NT2/D1 (cell line): ENCODE data around the gene TTBK1.

ENCODE experiments used
- SUZ12 ChIP-seq: IDR thresholded peaks from 2 replicates; pipeline ENCODE4 v1.6.1; 2011; ENCODE audit not compliant: insufficient read length, insufficient read depth; ENCODE audit errors: extremely low read depth
- ZNF274 ChIP-seq: IDR thresholded peaks from 2 replicates; pipeline ENCODE4 v1.6.1; 2011; ENCODE audit warnings: mild to moderate bottlenecking, low read depth, low read length

GRCh38 chr6:43256670-43257366 lies 13.5 kb downstream of the TTBK1 start:
- no peak for TF ChIP-seq ZNF274
- no peak for TF ChIP-seq SUZ12
